HG02798 (cell line): Measurements from ENCODE around the gene PRKCZ.
"Not testable (repeated sequence)": the region's sequence is repeated elsewhere in the genome, so short reads cannot be mapped to it uniquely, and the experiment has no call there.

ENCODE experiments used
- ATAC-seq: cut with Tn5 transposase; IDR thresholded peaks from one replicate; pipeline ENCODE4 v1.9.1; 2021; ENCODE audit warnings: mild to moderate bottlenecking; ENCODE audit not compliant: unreplicated experiment, poor library complexity

The PRKCZ gene

GRCh38 chr1:2130156-2130555 lies 79.9 kb downstream of the PRKCZ start:
- no peak for ATAC-seq

GRCh38 chr1:2130871-2131289 lies 80.7 kb downstream of the PRKCZ start:
- ATAC-seq, result no peak

GRCh38 chr1:2132222-2133038 lies 82.2 kb downstream of the PRKCZ start:
- no peak for ATAC-seq

GRCh38 chr1:2133039-2133878 lies 83.0 kb downstream of the PRKCZ start:
- ATAC-seq, result peak; percentile 80

GRCh38 chr1:2133879-2134215 lies 83.6 kb downstream of the PRKCZ start:
- no peak for ATAC-seq

GRCh38 chr1:2134266-2134620 lies 84.0 kb downstream of the PRKCZ start:
- ATAC-seq, result no peak

- no peak for ATAC-seq
Measured at GRCh38 chr1:2134621-2135307, 84.6 kb downstream of the PRKCZ start.

- no peak for ATAC-seq
Measured at GRCh38 chr1:2135441-2135841, 85.2 kb downstream of the PRKCZ start.

GRCh38 chr1:2135941-2136340 lies 85.7 kb downstream of the PRKCZ start:
- ATAC-seq, result no peak

GRCh38 chr1:2136386-2137235 lies 86.4 kb downstream of the PRKCZ start:
- no peak for ATAC-seq

- ATAC-seq, result no peak
Measured at GRCh38 chr1:2137257-2138121, 87.3 kb downstream of the PRKCZ start.

- not testable (repeated sequence) for ATAC-seq
Measured at GRCh38 chr1:2139156-2139555, 88.9 kb downstream of the PRKCZ start.

- no peak for ATAC-seq
Measured at GRCh38 chr1:2141025-2141424, 90.8 kb downstream of the PRKCZ start.

GRCh38 chr1:2143814-2144500 lies 93.7 kb downstream of the PRKCZ start:
- no peak for ATAC-seq

GRCh38 chr1:2144501-2145090 lies 94.4 kb downstream of the PRKCZ start:
- no peak for ATAC-seq

GRCh38 chr1:2145946-2146835 lies 96.0 kb downstream of the PRKCZ start:
- no peak for ATAC-seq

GRCh38 chr1:2146836-2147517 lies 96.8 kb downstream of the PRKCZ start:
- no peak for ATAC-seq
